H1 (cell line): ENCODE measurements around the gene SLC35F1. TPM values are rescaled to one million over a fixed set of nuclear protein-coding genes. Genes with fewer than 3 reads are reported as not detected.

Experiments used
- BCL11A ChIP-seq, 2 experiments: IDR thresholded peaks; one replicate each; pipeline ENCODE4 v1.6.1; 2011; ENCODE audit warnings: low read depth in 2 of 2, low read length in 2 of 2, mild to moderate bottlenecking in 2 of 2
- POU5F1 ChIP-seq: IDR thresholded peaks from 2 replicates; pipeline ENCODE4 v1.6.1; 2011; ENCODE audit warnings: low read depth, mild to moderate bottlenecking, low read length, moderate library complexity
- SP4 ChIP-seq: IDR thresholded peaks from 2 replicates; pipeline ENCODE4 v1.6.1; 2012; ENCODE audit warnings: low read length, inconsistent platforms
- polyA plus RNA-seq, 7 experiments: library from polyadenylated mRNA; depleted of rRNA in 3 of 7; stranded (reverse) in 5 of 7; unstranded in 2 of 7; fragments of >200 nt in 5 of 7; fragments of 200-250 nt in 2 of 7; gene quantifications; 1 replicate in 5 of 7; 2 replicates in 1 of 7; 4 replicates in 1 of 7; pipeline versions ENCODE4 v1.2.1 to v1.2.3, GENCODE V29; 2011 to 2013; ENCODE audit warnings: missing spikeins in 2 of 7, mixed read lengths in 2 of 7
- total RNA-seq: library from RNA; stranded (reverse); fragmentation: NEBNext Ultra II Directional; extraction: Animal tissue kit (Norgen Biotek cat#: 25700); gene quantifications from 2 replicates; pipeline ENCODE4 v1.2.1, GENCODE V29; 2021
- TF ChIP-seq, protein P1 (sequence below): fragments of 300-600 bp; sonication (generic); IDR thresholded peaks from 2 replicates; pipeline ENCODE4 v1.7.1; 2012; ENCODE audit warnings: low read length, moderate library complexity, mild to moderate bottlenecking, inconsistent platforms; ENCODE audit not compliant: insufficient replicate concordance

SLC35F1 gene
- total and polyA plus RNA-seq, 2 of the 8 experiments (the other 6 are each of a cell fraction or from before 2014, with no cell fraction given) = 7.0 to 10.0 TPM

- TF ChIP-seq, protein P1, sequence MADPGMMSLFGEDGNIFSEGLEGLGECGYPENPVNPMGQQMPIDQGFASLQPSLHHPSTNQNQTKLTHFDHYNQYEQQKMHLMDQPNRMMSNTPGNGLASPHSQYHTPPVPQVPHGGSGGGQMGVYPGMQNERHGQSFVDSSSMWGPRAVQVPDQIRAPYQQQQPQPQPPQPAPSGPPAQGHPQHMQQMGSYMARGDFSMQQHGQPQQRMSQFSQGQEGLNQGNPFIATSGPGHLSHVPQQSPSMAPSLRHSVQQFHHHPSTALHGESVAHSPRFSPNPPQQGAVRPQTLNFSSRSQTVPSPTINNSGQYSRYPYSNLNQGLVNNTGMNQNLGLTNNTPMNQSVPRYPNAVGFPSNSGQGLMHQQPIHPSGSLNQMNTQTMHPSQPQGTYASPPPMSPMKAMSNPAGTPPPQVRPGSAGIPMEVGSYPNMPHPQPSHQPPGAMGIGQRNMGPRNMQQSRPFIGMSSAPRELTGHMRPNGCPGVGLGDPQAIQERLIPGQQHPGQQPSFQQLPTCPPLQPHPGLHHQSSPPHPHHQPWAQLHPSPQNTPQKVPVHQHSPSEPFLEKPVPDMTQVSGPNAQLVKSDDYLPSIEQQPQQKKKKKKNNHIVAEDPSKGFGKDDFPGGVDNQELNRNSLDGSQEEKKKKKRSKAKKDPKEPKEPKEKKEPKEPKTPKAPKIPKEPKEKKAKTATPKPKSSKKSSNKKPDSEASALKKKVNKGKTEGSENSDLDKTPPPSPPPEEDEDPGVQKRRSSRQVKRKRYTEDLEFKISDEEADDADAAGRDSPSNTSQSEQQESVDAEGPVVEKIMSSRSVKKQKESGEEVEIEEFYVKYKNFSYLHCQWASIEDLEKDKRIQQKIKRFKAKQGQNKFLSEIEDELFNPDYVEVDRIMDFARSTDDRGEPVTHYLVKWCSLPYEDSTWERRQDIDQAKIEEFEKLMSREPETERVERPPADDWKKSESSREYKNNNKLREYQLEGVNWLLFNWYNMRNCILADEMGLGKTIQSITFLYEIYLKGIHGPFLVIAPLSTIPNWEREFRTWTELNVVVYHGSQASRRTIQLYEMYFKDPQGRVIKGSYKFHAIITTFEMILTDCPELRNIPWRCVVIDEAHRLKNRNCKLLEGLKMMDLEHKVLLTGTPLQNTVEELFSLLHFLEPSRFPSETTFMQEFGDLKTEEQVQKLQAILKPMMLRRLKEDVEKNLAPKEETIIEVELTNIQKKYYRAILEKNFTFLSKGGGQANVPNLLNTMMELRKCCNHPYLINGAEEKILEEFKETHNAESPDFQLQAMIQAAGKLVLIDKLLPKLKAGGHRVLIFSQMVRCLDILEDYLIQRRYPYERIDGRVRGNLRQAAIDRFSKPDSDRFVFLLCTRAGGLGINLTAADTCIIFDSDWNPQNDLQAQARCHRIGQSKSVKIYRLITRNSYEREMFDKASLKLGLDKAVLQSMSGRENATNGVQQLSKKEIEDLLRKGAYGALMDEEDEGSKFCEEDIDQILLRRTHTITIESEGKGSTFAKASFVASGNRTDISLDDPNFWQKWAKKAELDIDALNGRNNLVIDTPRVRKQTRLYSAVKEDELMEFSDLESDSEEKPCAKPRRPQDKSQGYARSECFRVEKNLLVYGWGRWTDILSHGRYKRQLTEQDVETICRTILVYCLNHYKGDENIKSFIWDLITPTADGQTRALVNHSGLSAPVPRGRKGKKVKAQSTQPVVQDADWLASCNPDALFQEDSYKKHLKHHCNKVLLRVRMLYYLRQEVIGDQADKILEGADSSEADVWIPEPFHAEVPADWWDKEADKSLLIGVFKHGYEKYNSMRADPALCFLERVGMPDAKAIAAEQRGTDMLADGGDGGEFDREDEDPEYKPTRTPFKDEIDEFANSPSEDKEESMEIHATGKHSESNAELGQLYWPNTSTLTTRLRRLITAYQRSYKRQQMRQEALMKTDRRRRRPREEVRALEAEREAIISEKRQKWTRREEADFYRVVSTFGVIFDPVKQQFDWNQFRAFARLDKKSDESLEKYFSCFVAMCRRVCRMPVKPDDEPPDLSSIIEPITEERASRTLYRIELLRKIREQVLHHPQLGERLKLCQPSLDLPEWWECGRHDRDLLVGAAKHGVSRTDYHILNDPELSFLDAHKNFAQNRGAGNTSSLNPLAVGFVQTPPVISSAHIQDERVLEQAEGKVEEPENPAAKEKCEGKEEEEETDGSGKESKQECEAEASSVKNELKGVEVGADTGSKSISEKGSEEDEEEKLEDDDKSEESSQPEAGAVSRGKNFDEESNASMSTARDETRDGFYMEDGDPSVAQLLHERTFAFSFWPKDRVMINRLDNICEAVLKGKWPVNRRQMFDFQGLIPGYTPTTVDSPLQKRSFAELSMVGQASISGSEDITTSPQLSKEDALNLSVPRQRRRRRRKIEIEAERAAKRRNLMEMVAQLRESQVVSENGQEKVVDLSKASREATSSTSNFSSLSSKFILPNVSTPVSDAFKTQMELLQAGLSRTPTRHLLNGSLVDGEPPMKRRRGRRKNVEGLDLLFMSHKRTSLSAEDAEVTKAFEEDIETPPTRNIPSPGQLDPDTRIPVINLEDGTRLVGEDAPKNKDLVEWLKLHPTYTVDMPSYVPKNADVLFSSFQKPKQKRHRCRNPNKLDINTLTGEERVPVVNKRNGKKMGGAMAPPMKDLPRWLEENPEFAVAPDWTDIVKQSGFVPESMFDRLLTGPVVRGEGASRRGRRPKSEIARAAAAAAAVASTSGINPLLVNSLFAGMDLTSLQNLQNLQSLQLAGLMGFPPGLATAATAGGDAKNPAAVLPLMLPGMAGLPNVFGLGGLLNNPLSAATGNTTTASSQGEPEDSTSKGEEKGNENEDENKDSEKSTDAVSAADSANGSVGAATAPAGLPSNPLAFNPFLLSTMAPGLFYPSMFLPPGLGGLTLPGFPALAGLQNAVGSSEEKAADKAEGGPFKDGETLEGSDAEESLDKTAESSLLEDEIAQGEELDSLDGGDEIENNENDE = no peak
- TF ChIP-seq BCL11A (IDR thresholded peaks at IDR 0.05; ENCODE audit: low read depth in 2 of 2, low read length in 2 of 2) (no peak), SP4 (no peak), POU5F1 (no peak)
- TF ChIP-seq, all 59 proteins: peak for 0
Observed at GRCh38 chr6:117955684-117956256, 48.7 kb downstream of the SLC35F1 start (continued).
